Suprapubic skin (tissue), 3 donors: Measurements from ENCODE around the gene EPAS1.

ENCODE experiments used
- POLR2A ChIP-seq, 2 donors: fragments of 450-650 bp; IDR thresholded peaks; one replicate each; pipeline ENCODE4 v1.6.1; 2017; ENCODE audit warnings: antibody characterized with exemption in 2 of 2, mild to moderate bottlenecking in 2 of 2, moderate library complexity in 2 of 2
- TF ChIP-seq, protein P1 (sequence below), 2 donors: fragments of 200-600 bp in 1 of 2; fragments of 450-650 bp in 1 of 2; sonication (generic) in 1 of 2; IDR thresholded peaks; one replicate each; pipeline ENCODE4 v1.5.1; 2016 to 2019; ENCODE audit warnings: antibody characterized with exemption in 2 of 2, mild to moderate bottlenecking in 1 of 2, moderate library complexity in 1 of 2

- TF ChIP-seq POLR2A (IDR thresholded peaks at IDR 0.05) = no peak
- TF ChIP-seq, protein P1, sequence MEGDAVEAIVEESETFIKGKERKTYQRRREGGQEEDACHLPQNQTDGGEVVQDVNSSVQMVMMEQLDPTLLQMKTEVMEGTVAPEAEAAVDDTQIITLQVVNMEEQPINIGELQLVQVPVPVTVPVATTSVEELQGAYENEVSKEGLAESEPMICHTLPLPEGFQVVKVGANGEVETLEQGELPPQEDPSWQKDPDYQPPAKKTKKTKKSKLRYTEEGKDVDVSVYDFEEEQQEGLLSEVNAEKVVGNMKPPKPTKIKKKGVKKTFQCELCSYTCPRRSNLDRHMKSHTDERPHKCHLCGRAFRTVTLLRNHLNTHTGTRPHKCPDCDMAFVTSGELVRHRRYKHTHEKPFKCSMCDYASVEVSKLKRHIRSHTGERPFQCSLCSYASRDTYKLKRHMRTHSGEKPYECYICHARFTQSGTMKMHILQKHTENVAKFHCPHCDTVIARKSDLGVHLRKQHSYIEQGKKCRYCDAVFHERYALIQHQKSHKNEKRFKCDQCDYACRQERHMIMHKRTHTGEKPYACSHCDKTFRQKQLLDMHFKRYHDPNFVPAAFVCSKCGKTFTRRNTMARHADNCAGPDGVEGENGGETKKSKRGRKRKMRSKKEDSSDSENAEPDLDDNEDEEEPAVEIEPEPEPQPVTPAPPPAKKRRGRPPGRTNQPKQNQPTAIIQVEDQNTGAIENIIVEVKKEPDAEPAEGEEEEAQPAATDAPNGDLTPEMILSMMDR (IDR thresholded peaks at IDR 0.05) = no peak
These were observed 125.6 kb downstream of the EPAS1 start for GRCh38 chr2:46422717-46423394.
